H1 (cell line): Measurements from ENCODE around the gene PPP1R12A. TPM values are rescaled to one million over a fixed set of nuclear protein-coding genes. Genes with fewer than 3 reads are reported as not detected.

ENCODE experiments used
- ATF2 ChIP-seq: IDR thresholded peaks from 2 replicates; pipeline ENCODE4 v1.6.1; 2012; ENCODE audit warnings: low read length, inconsistent platforms
- BCL11A ChIP-seq, 2 experiments: IDR thresholded peaks; one replicate each; pipeline ENCODE4 v1.6.1; 2011; ENCODE audit warnings: low read depth in 2 of 2, low read length in 2 of 2, mild to moderate bottlenecking in 2 of 2
- CHD7 ChIP-seq: fragments of 300-600 bp; sonication (generic); IDR thresholded peaks from 2 replicates; pipeline ENCODE4 v1.7.1; 2012; ENCODE audit warnings: low read length, moderate library complexity, mild to moderate bottlenecking, inconsistent platforms; ENCODE audit not compliant: insufficient replicate concordance
- PHF8 ChIP-seq: fragments of 200-600 bp; sonication (generic); conservative IDR thresholded peaks from 2 replicates; pipeline ENCODE4 v1.7.1; 2012; ENCODE audit warnings: low read depth, mild to moderate bottlenecking, inconsistent platforms, low read length, moderate library complexity
- POU5F1 ChIP-seq: IDR thresholded peaks from 2 replicates; pipeline ENCODE4 v1.6.1; 2011; ENCODE audit warnings: low read depth, mild to moderate bottlenecking, low read length, moderate library complexity
- RFX5 ChIP-seq: IDR thresholded peaks from 2 replicates; pipeline ENCODE4 v1.6.1; 2011; ENCODE audit warnings: low read depth, low read length, improper control_type of control experiment, borderline replicate concordance
- SUZ12 ChIP-seq: fragments of 200-600 bp; sonication (generic); IDR thresholded peaks from 2 replicates; pipeline ENCODE4 v1.6.1; 2012; ENCODE audit warnings: mild to moderate bottlenecking, inconsistent platforms, low read length, moderate library complexity, mixed read lengths
- polyA plus RNA-seq, 7 experiments: library from polyadenylated mRNA; depleted of rRNA in 3 of 7; stranded (reverse) in 5 of 7; unstranded in 2 of 7; fragments of >200 nt in 5 of 7; fragments of 200-250 nt in 2 of 7; gene quantifications; 1 replicate in 5 of 7; 2 replicates in 1 of 7; 4 replicates in 1 of 7; pipeline versions ENCODE4 v1.2.1 to v1.2.3, GENCODE V29; 2011 to 2013; ENCODE audit warnings: missing spikeins in 2 of 7, mixed read lengths in 2 of 7
- total RNA-seq: library from RNA; stranded (reverse); fragmentation: NEBNext Ultra II Directional; extraction: Animal tissue kit (Norgen Biotek cat#: 25700); gene quantifications from 2 replicates; pipeline ENCODE4 v1.2.1, GENCODE V29; 2021

PPP1R12A gene
- total and polyA plus RNA-seq, 2 of the 8 experiments (the other 6 are each of a cell fraction or from before 2014, with no cell fraction given): 14.7 to 81.5 TPM

GRCh38 chr12:79956896-79957295 is 22.0 kb upstream of the PPP1R12A start (continued):
- no peak for TF ChIP-seq CHD7
- TF ChIP-seq RFX5: no peak
- TF ChIP-seq PHF8: no peak
- TF ChIP-seq SUZ12: no peak
- no peak for TF ChIP-seq ATF2
- TF ChIP-seq POU5F1: no peak
- no peak for TF ChIP-seq BCL11A (IDR thresholded peaks at IDR 0.05; ENCODE audit: low read depth in 2 of 2, low read length in 2 of 2)
